HepG2 (cell line): ENCODE results near the gene FAP.

Source experiments
- ASH2L ChIP-seq: fragments of 300-600, 200-600 bp; sonication (generic); IDR thresholded peaks from 2 replicates; pipeline ENCODE4 v1.7.0; 2017; ENCODE audit warnings: low read depth, mild to moderate bottlenecking, moderate library complexity, mixed read lengths, low read length; ENCODE audit not compliant: insufficient read length
- BRCA1 ChIP-seq: sonication (generic); formaldehyde crosslinking; IDR thresholded peaks from 2 replicates; pipeline ENCODE4 v1.4.0; 2020; ENCODE audit warnings: missing genetic modification reagents
- TSC22D2 ChIP-seq: sonication (generic); formaldehyde crosslinking; IDR thresholded peaks from 2 replicates; pipeline ENCODE4 v1.5.1; 2020; ENCODE audit warnings: missing genetic modification reagents, mild to moderate bottlenecking, borderline replicate concordance

DNA sequence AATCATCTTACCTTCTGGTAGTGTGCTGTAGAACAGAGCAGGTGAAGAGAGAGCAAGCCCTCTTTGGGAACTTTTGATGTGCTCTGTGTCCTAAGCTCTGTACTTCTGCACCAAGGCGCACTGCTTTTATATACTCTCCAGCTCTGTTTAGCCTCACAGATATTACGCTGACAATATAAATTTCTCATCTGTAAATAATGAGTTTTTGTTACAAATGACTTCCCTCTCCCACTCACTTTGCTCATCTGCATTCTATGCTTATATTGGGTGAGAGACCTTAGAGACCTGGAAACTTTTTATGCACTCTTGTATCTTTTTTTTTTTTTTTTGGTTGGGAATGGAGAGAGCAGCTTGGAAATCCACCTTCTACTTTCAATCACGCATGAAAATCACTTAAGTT lies 91.1 kb downstream of the FAP start, which contains the start of gene GCG:
- TF ChIP-seq BRCA1 (CRISPR knock-in tag), result no peak
- TF ChIP-seq ASH2L, result no peak
- no peak for TF ChIP-seq TSC22D2 (CRISPR knock-in tag)
